H54 (cell line): ENCODE data around the gene MAP7D2.
A peak's percentile ranks its signal among the peaks of the same experiment; 100 is the strongest.
"Not testable (repeated sequence)": the region's sequence is repeated elsewhere in the genome, so short reads cannot be mapped to it uniquely, and the experiment has no call there.

ENCODE experiments used
- DNase-seq: peaks from one replicate; pipeline ENCODE4 v3.0.0; 2011; ENCODE audit warnings: low spot score, mixed read lengths; ENCODE audit not compliant: insufficient read length
- FAIRE-seq: peaks from 3 replicates; lab custom pipeline; 2011; peaks lifted over from hg19 to GRCh38; lab: Jason Lieb, UNC
- POLR2A ChIP-seq: IDR thresholded peaks from 2 replicates; pipeline ENCODE4 v1.6.1; 2011; ENCODE audit warnings: low read depth, mild to moderate bottlenecking, low read length

MAP7D2 gene

DNA sequence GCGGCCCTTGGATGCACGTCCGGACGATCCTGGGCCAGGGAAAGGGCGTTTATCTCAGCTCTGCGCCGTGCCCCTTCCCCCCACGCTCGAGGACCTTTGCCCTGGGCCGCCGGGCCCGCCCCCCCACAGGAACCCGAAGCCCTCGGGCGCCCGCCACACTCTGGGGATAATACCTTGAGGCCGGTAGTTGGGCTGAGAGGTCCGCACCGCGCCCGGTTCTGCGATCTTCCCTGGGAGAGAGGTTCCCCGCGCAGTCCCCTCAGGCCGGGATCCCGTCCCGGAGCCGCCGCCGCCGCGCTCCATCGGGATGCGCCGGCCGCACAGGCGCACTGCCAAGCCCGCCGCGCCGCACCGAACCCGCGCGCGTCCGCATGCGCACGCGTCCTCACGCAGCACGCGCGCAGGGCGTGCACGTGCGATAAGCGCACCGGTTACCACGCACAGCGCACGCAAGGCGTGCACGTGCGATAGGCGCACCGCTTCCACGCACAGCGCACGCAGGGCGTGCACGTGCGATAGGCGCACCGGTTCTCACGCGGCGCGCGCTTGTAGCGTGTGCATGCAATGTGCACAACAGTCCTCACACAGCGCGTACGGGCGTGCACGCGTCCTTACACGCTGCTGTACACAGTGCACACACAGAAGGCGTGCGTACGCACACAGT lies at the start of gene MAP7D2:
Gene MAP7D2, minus strand, starts transcription at position 331 of the 664 bp plus-strand sequence. Its CDS starts 28 bp downstream, at position 303.
- FAIRE-seq (no peak), DNase-seq (no peak)
- no peak for TF ChIP-seq POLR2A

DNA sequence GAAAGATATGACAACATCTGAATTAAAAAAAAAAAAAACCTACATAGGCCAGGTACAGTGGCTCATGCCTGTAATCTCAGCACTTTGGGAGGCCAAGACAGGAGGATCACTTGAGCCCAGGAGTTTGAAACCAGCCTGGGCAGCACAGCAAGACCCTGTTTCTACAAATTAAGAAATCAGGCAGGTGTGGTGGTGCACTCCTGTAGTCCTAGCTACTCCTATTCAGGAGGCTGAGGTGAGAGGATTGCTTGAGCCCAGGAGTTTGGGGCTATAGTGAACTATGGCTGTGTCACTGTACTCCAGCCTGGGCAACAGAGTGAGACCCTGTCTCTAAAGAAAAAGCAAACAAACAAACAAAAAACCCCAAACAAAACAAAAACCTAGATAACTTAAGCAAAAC lies 45.8 kb upstream of the MAP7D2 start:
- DNase-seq, FAIRE-seq: not testable (repeated sequence)

DNA sequence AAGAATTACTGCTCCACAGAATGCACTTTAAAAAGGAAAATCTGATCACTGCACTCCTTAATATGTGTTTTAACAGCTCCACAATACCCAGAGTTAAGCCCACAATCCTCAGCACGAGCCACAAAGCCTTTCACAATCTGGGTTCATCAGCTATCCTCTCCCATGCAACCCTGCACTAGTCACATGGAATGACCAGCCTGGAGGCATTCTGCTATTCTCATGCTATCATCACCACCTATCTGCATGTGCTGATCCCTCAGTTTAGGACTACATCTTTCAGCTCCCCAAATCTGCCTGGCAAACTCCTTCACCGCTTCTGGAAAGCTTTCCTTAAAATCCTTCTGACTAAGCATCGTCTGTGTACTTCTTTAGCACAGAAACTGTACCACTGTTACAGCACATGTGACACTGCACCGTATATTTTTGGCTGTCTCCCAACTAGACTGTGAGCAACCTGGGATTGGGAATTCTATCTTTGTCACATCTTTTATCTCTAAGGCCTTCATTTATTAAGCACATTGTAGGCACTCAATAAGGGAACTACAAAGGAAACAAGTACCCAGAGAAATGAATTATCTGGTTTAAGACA lies 43.2 kb upstream of the MAP7D2 start:
- FAIRE-seq (no peak), DNase-seq (no peak)
- no peak for TF ChIP-seq POLR2A

DNA sequence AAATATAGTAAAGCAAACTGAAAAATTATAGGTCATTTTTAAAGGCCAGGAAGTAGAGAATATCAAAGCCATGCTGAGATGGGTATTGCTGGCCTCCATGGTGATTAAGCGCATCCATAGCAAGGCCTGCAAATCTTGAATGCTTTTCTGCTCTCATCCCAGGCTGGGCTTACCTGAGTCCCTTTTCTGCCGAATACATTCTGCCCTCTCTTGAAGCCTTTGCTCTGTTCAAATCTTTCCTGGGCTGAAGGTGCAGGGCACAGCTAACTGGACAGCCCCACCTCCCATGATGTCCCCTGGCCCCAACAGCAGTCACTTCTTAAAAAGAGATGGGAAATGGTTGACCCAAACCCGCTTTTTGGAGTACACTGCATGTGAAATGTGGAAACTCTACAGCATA lies 35.0 kb upstream of the MAP7D2 start:
- DNase-seq: no peak
- no peak for TF ChIP-seq POLR2A
- FAIRE-seq: no peak

DNA sequence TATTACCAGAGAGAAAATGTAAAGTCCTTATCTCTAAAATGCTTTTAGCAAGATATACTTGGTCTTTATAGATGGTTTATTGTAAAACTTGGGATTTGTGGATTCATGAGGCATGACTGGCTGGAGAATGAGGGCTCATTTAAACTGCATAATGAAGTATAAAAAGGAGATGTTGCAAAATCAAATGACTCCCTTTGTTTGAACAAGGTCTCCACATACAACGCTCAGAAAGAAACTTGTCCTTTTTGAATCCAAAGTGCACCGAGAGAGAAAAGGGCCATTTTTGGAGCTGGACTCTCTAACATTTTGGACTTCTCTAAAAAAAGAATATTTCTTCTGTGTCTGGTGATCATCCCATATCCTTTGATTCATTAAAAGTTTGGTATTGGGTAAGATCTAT lies 32.6 kb upstream of the MAP7D2 start:
- no peak for FAIRE-seq
- no peak for TF ChIP-seq POLR2A
- DNase-seq: no peak

DNA sequence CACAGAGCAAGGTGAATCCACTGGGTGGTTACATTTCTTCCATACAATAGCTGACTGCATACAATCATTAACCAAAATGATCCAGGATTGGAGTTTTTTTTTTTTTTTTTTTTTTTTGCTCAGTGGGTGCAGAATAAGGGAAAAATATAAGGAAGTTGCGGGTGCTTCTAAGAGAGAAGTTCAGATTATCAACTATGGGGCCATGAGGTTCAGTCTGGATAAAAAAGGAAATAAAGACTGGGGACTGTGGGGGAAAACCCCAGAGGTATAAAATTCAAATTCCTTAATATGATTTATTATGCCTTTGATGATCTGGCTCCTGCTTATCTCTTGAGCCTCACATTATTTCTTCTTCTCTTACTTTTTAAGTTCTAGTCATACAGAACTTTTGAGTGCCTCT lies 30.9 kb upstream of the MAP7D2 start:
- FAIRE-seq: no peak
- TF ChIP-seq POLR2A: no peak
- no peak for DNase-seq

DNA sequence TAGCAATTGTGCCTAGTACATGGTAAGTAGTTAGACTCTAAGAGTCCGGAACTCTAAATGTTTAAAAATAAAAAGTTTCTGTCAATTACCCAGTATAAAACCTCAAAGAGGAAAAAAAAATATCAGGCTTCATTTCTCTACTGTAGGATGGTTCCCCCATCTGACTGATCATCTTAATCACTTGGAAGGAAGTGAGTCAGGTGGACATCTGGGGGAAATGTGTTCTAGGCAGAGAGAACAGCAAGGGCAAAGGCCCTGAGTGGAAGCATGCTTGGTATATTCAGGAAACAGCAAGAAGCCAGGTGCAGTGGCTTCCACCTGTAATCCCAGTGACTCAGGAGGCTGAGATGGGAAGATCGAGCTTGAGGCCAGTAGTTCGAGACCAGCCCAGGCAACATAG lies 27.8 kb upstream of the MAP7D2 start:
- DNase-seq (no peak), FAIRE-seq (no peak)
- no peak for TF ChIP-seq POLR2A

DNA sequence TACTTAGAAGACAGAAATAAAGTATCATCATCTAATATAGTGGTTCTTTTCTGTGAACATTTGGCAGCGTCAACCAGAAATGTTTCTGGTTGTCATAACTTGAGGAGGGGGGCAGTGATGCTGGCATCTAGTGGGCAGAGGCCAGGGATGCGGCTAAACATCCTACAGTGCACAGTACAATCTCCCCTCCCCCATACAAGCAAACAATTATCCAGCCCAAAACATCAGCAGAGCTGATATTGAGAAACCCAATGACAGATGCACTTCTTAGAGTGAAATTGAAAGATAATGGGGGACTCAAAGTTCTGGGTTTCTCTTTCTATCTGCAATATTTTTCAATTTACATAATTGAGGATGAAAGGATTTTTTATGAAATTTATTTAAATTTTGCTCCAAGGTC lies 26.9 kb upstream of the MAP7D2 start:
- FAIRE-seq (no peak), DNase-seq (no peak)
- TF ChIP-seq POLR2A: no peak

DNA sequence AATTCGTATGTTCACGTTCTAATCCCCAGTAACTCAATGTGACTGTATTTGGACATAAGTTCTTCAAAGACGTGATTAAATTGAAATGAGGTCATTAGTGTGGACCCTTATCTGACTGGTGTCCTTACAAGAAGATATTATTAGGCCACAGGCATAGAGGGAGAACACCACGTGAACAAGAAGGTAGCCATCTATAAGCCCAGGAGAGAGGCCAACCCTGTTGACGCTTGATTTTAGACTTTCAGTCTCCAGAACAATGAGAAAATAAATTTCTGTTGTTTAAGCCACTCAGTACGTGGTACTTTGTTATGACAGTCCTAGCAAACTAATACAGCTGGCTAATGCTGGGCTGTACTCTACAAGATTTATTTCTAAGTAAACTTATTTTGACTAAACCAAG lies 26.4 kb upstream of the MAP7D2 start:
- TF ChIP-seq POLR2A: no peak
- FAIRE-seq (no peak), DNase-seq (no peak)

DNA sequence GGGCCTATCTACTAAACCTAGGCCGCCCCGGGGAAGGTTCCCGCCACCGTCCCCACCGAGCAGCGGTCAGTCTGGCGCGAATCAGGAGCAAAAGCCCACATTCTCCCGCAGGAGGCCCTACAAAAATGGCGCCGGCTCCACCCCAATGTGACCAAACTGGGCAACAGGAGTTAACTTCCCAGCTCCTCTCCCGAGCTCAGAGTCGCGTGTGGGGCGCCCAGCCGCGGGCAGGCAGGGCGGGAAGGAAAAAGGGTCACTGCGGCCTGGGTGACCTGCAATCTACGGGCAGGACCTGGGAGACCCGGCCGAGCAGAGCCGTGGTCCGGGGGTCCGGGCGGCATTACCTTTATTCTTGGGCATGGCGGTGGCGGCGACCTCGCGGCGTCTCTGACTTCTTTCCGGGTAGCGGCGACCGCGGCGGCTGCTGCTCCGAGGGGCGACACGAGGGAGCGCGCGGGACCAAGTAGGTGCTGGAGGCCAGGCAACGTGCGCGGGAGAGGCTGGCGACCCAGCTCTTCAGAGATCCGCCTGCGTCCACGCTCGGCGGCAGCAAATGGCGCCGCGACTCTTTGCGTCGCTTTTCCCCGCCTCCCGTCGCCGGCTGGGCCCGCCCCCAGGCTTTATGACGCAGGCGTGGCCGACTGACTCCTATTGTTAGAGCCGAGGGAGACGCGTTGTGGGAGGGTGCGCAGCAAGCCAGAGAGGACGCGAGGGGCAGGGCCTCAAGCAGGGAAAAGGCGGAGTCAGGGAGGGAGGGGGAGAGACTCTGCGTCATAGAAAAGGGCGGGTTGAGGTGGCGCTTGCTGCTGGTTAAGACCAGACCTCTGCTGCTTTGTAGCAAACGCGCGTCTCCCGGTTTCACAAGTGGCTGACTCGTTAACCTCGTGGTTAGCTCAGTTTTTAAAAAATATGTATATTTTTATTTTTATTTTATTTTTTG lies 24.8 kb upstream of the MAP7D2 start, which contains the start of gene EIF1AX:
Gene EIF1AX, minus strand, starts transcription at position 558 of the 940 bp plus-strand sequence. Its CDS starts 198 bp downstream, at position 360.
- peak; percentile 65 for TF ChIP-seq POLR2A
- DNase-seq: peak; percentile 41
- FAIRE-seq: no peak

DNA sequence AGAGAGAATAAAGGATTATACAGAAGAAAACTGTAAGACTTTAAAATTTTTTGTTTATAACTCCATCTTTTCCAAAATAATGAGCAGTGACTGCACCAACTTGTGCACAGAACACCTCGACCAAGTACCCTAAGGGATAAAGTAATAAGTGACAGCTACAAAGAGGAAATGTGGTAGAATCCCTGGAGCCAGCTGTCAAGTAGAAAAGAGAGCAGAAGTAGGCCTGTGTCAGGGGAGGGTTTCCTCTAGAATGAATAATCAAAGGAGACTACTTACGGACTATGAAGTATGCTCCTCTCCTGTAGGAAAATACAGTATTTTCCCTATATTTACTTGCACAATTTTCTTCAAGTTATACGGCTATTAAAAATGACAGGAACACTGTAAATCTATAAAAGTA lies 23.7 kb upstream of the MAP7D2 start:
- TF ChIP-seq POLR2A: no peak
- no peak for FAIRE-seq
- DNase-seq: no peak

DNA sequence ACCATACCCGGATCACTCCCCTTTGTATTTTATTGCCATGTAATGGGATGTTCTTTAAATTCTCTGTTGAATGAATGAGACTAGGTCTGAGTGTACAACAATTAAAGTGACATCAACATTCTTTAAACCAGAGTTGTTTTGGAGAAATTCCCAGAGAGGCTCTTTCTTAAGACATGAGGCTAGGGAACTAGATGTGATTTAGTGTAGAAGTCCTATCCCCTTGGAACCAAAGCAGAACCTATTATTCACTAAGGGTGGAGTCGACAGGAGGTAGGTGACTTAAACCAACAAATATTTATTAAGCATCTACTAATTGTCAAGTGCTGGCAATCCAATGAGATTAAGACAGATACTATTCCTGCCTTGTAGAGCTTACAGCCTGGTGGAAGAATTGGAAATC lies 23.3 kb upstream of the MAP7D2 start:
- no peak for TF ChIP-seq POLR2A
- no peak for DNase-seq
- FAIRE-seq: no peak

DNA sequence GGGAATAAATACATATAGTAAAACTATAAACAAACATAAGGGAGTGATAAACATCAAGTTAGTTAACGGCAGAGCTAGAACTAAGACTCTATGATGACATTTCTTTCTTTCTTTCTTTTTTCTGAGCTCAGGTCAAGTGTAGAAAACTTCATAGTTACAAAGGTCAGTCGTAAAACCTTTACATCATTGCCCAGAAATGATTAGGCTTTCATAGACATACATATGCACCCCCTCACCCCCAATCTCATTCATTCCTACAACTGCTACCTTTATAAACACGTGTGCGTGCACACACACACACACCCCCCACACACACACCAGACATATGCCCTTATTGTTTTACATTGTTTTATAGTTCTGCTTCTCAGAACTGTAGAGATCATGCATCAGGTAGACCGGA lies 19.2 kb upstream of the MAP7D2 start:
- FAIRE-seq (no peak), DNase-seq (no peak)
- no peak for TF ChIP-seq POLR2A

DNA sequence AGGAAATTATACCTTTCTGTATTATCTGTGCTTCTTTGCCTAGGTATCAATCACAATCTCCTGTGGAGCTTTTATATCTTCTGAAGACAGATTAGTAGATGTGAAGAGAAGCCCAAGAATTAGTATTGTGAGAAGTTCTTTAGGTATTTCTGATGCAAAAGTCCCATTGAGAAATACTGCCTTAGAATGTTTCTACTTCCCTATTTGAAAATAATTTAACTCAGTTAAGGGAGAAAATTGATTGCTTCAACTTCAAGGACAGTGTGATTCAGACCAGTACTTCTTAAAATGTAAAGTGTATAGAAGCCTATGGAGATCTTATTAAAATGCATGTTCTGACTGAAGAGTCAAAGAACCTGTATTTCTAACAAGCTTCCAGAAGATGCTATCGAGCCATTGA lies 16.0 kb upstream of the MAP7D2 start:
- DNase-seq (no peak), FAIRE-seq (no peak)
- TF ChIP-seq POLR2A: no peak
